GM23338 (cell line): ENCODE measurements around the gene NFKBIZ.

Experiments
- EZH2 ChIP-seq: fragments of 200-600 bp; sonication (generic); IDR thresholded peaks from one replicate; pipeline ENCODE4 v1.8.0; 2017; ENCODE audit warnings: antibody characterized with exemption, mild to moderate bottlenecking, low read depth; ENCODE audit not compliant: unreplicated experiment
- JUNB ChIP-seq: IDR thresholded peaks from one replicate; pipeline ENCODE4 v1.6.1; 2016; ENCODE audit warnings: antibody characterized with exemption; ENCODE audit not compliant: unreplicated experiment
- POLR2AphosphoS5 ChIP-seq: IDR thresholded peaks from 2 replicates; pipeline ENCODE4 v1.6.1; 2016; ENCODE audit warnings: antibody characterized with exemption, low read depth
- STAT1 ChIP-seq: IDR thresholded peaks from one replicate; pipeline ENCODE4 v1.6.1; 2016; ENCODE audit warnings: antibody characterized with exemption; ENCODE audit not compliant: unreplicated experiment
- TF ChIP-seq, protein P1 (sequence below), 2 experiments: fragments of 200-600 bp in 1 of 2; sonication (generic) in 1 of 2; conservative IDR thresholded peaks; 2 replicates each; pipeline versions ENCODE4 v1.5.1 to v1.6.1; 2016 to 2017; ENCODE audit warnings: antibody characterized with exemption in 2 of 2, low read depth in 2 of 2, mild to moderate bottlenecking in 2 of 2, moderate library complexity in 1 of 2

DNA sequence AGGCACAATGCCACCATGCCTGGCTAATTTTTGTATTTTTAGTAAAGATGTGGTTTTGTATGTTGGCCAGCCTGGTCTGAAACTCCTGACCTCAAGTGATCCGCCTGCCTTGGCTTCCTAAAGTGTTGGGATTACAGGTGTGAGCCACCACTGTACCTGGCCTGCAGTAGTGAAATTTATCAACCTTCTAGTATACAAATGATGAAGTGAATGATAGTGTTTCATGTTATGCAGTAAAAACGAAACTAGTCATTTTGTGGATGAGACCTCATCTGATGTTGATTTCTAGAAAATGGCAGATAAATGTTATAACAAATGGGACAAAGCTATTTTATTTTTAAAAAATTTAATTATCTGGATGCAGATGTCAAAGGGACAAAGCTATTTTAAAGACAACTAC is 37.4 kb upstream of the NFKBIZ start:
- TF ChIP-seq, protein P1, sequence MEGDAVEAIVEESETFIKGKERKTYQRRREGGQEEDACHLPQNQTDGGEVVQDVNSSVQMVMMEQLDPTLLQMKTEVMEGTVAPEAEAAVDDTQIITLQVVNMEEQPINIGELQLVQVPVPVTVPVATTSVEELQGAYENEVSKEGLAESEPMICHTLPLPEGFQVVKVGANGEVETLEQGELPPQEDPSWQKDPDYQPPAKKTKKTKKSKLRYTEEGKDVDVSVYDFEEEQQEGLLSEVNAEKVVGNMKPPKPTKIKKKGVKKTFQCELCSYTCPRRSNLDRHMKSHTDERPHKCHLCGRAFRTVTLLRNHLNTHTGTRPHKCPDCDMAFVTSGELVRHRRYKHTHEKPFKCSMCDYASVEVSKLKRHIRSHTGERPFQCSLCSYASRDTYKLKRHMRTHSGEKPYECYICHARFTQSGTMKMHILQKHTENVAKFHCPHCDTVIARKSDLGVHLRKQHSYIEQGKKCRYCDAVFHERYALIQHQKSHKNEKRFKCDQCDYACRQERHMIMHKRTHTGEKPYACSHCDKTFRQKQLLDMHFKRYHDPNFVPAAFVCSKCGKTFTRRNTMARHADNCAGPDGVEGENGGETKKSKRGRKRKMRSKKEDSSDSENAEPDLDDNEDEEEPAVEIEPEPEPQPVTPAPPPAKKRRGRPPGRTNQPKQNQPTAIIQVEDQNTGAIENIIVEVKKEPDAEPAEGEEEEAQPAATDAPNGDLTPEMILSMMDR (conservative IDR thresholded peaks at IDR 0.05; ENCODE audit: low read depth in 2 of 2), result no peak
- TF ChIP-seq POLR2AphosphoS5, result no peak
- TF ChIP-seq STAT1, result no peak
- no peak for TF ChIP-seq EZH2
- TF ChIP-seq JUNB, result no peak
